DND-41 (cell line): ENCODE results near the gene NUDT3.

ENCODE experiments used
- ATAC-seq: fragments of 200-7000 bp; cut with Tn5 transposase; 3 replicates; pipeline ENCODE4 v1.9.1; 2021; ENCODE audit warnings: low read depth; ENCODE audit not compliant: insufficient read depth
- DNase-seq: peaks from one replicate; pipeline ENCODE4 v3.0.0-alpha.2; 2020
- H2AFZ ChIP-seq: 2 replicates; pipeline ENCODE4 v1.6.0; 2012; ENCODE audit warnings: low read depth, low read length
- H3K27ac ChIP-seq: 2 replicates; pipeline ENCODE4 v1.5.1; 2012; ENCODE audit warnings: low read length, inconsistent platforms
- H3K27me3 ChIP-seq: fragments of 200-600 bp; sonication (generic); 2 replicates; pipeline ENCODE4 v1.6.0; 2012; ENCODE audit warnings: low read length, mild to moderate bottlenecking, inconsistent platforms; ENCODE audit not compliant: insufficient read depth, poor library complexity
- H3K36me3 ChIP-seq: 2 replicates; pipeline ENCODE4 v1.5.1; 2012; ENCODE audit warnings: low read length, inconsistent platforms; ENCODE audit not compliant: insufficient read depth
- H3K4me1 ChIP-seq: 2 replicates; pipeline ENCODE4 v1.5.1; 2012; ENCODE audit warnings: mild to moderate bottlenecking, low read length; ENCODE audit not compliant: insufficient read depth
- H3K4me2 ChIP-seq: 2 replicates; pipeline ENCODE4 v1.6.0; 2012; ENCODE audit warnings: mild to moderate bottlenecking, moderate library complexity, low read length, inconsistent platforms; ENCODE audit not compliant: insufficient read depth
- H3K4me3 ChIP-seq, 2 experiments: fragments of 200-600 bp in 1 of 2; shearing (Covaris generic) in 1 of 2; 2 replicates each; pipeline ENCODE4 v1.5.1; 2012 to 2016; ENCODE audit warnings: inconsistent platforms in 2 of 2, low read length in 2 of 2, mild to moderate bottlenecking in 2 of 2, low read depth in 1 of 2, moderate library complexity in 1 of 2
- H3K79me2 ChIP-seq: 2 replicates; pipeline ENCODE4 v1.6.0; 2012; ENCODE audit warnings: low read length, inconsistent platforms; ENCODE audit not compliant: insufficient read depth
- H3K9ac ChIP-seq: 2 replicates; pipeline ENCODE4 v1.6.0; 2012; ENCODE audit warnings: low read depth, mild to moderate bottlenecking, inconsistent platforms, low read length, moderate library complexity
- H3K9me3 ChIP-seq: 2 replicates; pipeline ENCODE4 v1.5.1; 2012; ENCODE audit warnings: low read length, moderate library complexity, mild to moderate bottlenecking, inconsistent platforms; ENCODE audit not compliant: insufficient read depth, severe bottlenecking
- H4K20me1 ChIP-seq: 2 replicates; pipeline ENCODE4 v1.6.0; 2012; ENCODE audit warnings: low read length; ENCODE audit not compliant: insufficient read depth
- CTCF ChIP-seq: IDR thresholded peaks from 2 replicates; pipeline ENCODE4 v1.5.1; 2012; ENCODE audit warnings: borderline replicate concordance, low read length, moderate library complexity, mild to moderate bottlenecking; ENCODE audit not compliant: poor library complexity, severe bottlenecking; ENCODE audit errors: extremely low read depth
- EZH2 ChIP-seq: IDR thresholded peaks from 3 replicates; pipeline ENCODE4 v1.6.1; 2012; ENCODE audit warnings: borderline replicate concordance, low read depth, mild to moderate bottlenecking, moderate library complexity, low read length, inconsistent platforms; ENCODE audit not compliant: severe bottlenecking

NUDT3 gene

GRCh38 chr6:34386316-34387137 lies 5.9 kb downstream of the NUDT3 start:
- DNase-seq (no peak), ATAC-seq (no peak)
- Histone ChIP-seq H3K79me2 (peaks cover 100% of the 10 kb centered on the region), H3K36me3 (peaks cover 15% of the 10 kb centered on the region), H3K27me3 (no peaks in the 10 kb centered on the region), H3K9ac (no peak overlapping the region), H3K4me3 (no peak overlapping the region), H3K9me3 (no peaks in the 10 kb centered on the region), H3K4me2 (no peak overlapping the region), H2AFZ (no peak overlapping the region), H3K4me1 (peaks cover 36% of the 10 kb centered on the region), H4K20me1 (peaks cover 55% of the 10 kb centered on the region), H3K27ac (no peak overlapping the region)
- TF ChIP-seq EZH2 (no peak), CTCF (no peak)

GRCh38 chr6:34385793-34386195 lies 6.7 kb downstream of the NUDT3 start:
- no peak for TF ChIP-seq EZH2
- TF ChIP-seq CTCF = no peak
- Histone ChIP-seq H3K9ac (no peak overlapping the region), H4K20me1 (peaks cover 56% of the 10 kb centered on the region), H3K27me3 (no peaks in the 10 kb centered on the region), H3K4me1 (peaks cover 31% of the 10 kb centered on the region), H3K79me2 (peaks cover 100% of the 10 kb centered on the region), H3K4me3 (no peak overlapping the region), H3K9me3 (no peaks in the 10 kb centered on the region), H3K4me2 (no peak overlapping the region), H3K36me3 (peaks cover 15% of the 10 kb centered on the region), H3K27ac (no peak overlapping the region), H2AFZ (no peak overlapping the region)
- DNase-seq = no peak
- ATAC-seq = no peak

GRCh38 chr6:34384321-34385153 lies 7.9 kb downstream of the NUDT3 start:
- Histone ChIP-seq H3K9me3 (no peaks in the 10 kb centered on the region), H3K27ac (no peak overlapping the region), H3K27me3 (no peaks in the 10 kb centered on the region), H3K36me3 (peaks cover 18% of the 10 kb centered on the region), H4K20me1 (peaks cover 64% of the 10 kb centered on the region), H3K79me2 (peaks cover 99% of the 10 kb centered on the region), H2AFZ (no peak overlapping the region), H3K4me3 (no peak overlapping the region), H3K9ac (no peak overlapping the region), H3K4me2 (no peak overlapping the region), H3K4me1 (peaks cover 23% of the 10 kb centered on the region)
- no peak for ATAC-seq
- no peak for DNase-seq
- TF ChIP-seq CTCF (no peak), EZH2 (no peak)
